GM12878 (cell line): ENCODE measurements around the gene ADCY2. TPM values are rescaled to one million over a fixed set of nuclear protein-coding genes. Genes with fewer than 3 reads are reported as not detected.

Source experiments
- BMI1 ChIP-seq: fragments of 450-650 bp; IDR thresholded peaks from 2 replicates; pipeline ENCODE4 v1.6.1; 2016; ENCODE audit warnings: mild to moderate bottlenecking, moderate library complexity, borderline replicate concordance
- RELB ChIP-seq: fragments of 450-650 bp; IDR thresholded peaks from 2 replicates; pipeline ENCODE4 v1.6.1; 2017; ENCODE audit warnings: low read depth, mild to moderate bottlenecking, moderate library complexity
- SPI1 ChIP-seq: IDR thresholded peaks from 2 replicates; pipeline ENCODE4 v1.6.1; 2011; ENCODE audit warnings: low read depth, mild to moderate bottlenecking, low read length, moderate library complexity, borderline replicate concordance; ENCODE audit not compliant: insufficient read depth
- SUZ12 ChIP-seq: fragments of 200-600 bp; sonication (generic); IDR thresholded peaks from one replicate; pipeline ENCODE4 v1.6.1; 2018; ENCODE audit warnings: antibody characterized with exemption, mild to moderate bottlenecking; ENCODE audit not compliant: unreplicated experiment
- USF1 ChIP-seq: IDR thresholded peaks from 2 replicates; pipeline ENCODE4 v1.6.1; 2011; ENCODE audit warnings: borderline replicate concordance, low read depth, mild to moderate bottlenecking, moderate library complexity, mixed read lengths, low read length; ENCODE audit not compliant: insufficient read depth; ENCODE audit errors: extremely low read length
- ZNF622 ChIP-seq: fragments of 450-650 bp; IDR thresholded peaks from 2 replicates; pipeline ENCODE4 v1.6.1; 2017; ENCODE audit warnings: mild to moderate bottlenecking, inconsistent platforms
- polyA plus RNA-seq, 11 experiments: library from polyadenylated mRNA; depleted of rRNA in 4 of 11; unstranded in 6 of 11; stranded (reverse) in 5 of 11; fragments of >200 nt; fragmentation: Nextera tagmentation in 4 of 11; fragmentation: Illumina TruSeq in 1 of 11; extraction: Ambion mirVana in 4 of 11; extraction: Trizol in 1 of 11; gene quantifications; 1 replicate in 1 of 11; 2 replicates in 10 of 11; pipeline versions ENCODE4 v1.2.1 to v1.2.3, GENCODE V29; 2011 to 2016; ENCODE audit warnings: inconsistent platforms in 2 of 11, missing spikeins in 2 of 11, low read depth in 1 of 11
- total RNA-seq, 4 experiments: library from RNA; depleted of rRNA in 3 of 4; stranded (reverse); fragments of >200 nt in 3 of 4; fragmentation: Illumina TruSeq in 1 of 4; extraction: Trizol in 1 of 4; gene quantifications; 2 replicates each; pipeline versions ENCODE4 v1.2.1 to v1.2.3, GENCODE V29; 2013 to 2021
- TF ChIP-seq, protein P1 (sequence below): fragments of 450-650 bp; IDR thresholded peaks from 2 replicates; pipeline ENCODE4 v1.6.1; 2017; ENCODE audit warnings: mild to moderate bottlenecking, moderate library complexity

The ADCY2 gene
- total and polyA plus RNA-seq, 10 of the 15 experiments (the other 5 are each of a cell fraction or from before 2014, with no cell fraction given): 0.07 to 0.26 TPM; not detected in 8

GRCh38 chr5:7756453-7756852 is 360.5 kb downstream of the ADCY2 start (continued):
- TF ChIP-seq, protein P1, sequence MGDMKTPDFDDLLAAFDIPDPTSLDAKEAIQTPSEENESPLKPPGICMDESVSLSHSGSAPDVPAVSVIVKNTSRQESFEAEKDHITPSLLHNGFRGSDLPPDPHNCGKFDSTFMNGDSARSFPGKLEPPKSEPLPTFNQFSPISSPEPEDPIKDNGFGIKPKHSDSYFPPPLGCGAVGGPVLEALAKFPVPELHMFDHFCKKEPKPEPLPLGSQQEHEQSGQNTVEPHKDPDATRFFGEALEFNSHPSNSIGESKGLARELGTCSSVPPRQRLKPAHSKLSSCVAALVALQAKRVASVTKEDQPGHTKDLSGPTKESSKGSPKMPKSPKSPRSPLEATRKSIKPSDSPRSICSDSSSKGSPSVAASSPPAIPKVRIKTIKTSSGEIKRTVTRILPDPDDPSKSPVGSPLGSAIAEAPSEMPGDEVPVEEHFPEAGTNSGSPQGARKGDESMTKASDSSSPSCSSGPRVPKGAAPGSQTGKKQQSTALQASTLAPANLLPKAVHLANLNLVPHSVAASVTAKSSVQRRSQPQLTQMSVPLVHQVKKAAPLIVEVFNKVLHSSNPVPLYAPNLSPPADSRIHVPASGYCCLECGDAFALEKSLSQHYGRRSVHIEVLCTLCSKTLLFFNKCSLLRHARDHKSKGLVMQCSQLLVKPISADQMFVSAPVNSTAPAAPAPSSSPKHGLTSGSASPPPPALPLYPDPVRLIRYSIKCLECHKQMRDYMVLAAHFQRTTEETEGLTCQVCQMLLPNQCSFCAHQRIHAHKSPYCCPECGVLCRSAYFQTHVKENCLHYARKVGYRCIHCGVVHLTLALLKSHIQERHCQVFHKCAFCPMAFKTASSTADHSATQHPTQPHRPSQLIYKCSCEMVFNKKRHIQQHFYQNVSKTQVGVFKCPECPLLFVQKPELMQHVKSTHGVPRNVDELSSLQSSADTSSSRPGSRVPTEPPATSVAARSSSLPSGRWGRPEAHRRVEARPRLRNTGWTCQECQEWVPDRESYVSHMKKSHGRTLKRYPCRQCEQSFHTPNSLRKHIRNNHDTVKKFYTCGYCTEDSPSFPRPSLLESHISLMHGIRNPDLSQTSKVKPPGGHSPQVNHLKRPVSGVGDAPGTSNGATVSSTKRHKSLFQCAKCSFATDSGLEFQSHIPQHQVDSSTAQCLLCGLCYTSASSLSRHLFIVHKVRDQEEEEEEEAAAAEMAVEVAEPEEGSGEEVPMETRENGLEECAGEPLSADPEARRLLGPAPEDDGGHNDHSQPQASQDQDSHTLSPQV: no peak
- TF ChIP-seq ZNF622 (no peak), USF1 (no peak), SUZ12 (no peak), RELB (no peak), BMI1 (no peak), SPI1 (no peak)
- TF ChIP-seq, all 136 proteins: peak for 0
